ENCODE data around the gene DDR2. TPM values are rescaled to one million over a fixed set of nuclear protein-coding genes. Genes with fewer than 3 reads are reported as not detected.
A peak's percentile ranks its signal among the peaks of the same experiment; 100 is the strongest.

The DDR2 gene
- total RNA-seq, 1 donor from 2014 or later: 48.3 TPM

- DNase-seq (ENCODE audit: low spot score): no peak
These were observed 2.6 kb upstream of the DDR2 start for GRCh38 chr1:162629651-162630050.

DNA sequence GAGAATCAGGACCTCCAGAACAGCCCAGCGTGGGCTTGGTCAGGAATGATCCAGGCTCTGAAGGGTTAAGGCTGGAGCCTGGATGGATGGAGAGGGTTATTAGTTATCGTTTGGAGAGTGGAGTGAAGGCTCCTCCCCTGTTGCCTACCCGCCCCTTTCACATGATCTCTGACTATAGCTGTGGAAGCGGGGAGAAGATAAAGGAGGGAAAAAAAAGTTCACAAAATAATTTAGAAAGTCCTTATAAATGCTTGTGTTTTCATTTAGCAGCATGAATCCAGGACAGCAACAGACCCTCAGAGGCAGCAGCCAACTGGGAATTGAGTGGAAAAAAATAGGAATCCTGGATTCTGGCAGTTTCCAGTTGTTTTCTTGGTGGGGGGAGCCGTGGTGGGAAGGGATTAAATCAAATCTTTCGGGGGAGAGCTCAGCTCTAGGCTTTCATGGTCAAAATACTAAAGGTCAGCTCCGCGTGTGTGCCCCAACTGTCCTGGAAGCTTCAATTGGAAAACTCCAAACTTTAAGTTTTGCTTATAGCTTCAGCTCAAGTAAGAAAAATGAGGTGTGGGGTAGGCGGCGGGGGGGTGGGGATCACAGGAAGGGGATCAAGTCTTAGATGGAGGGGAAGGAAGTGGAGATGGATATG, 595 bp upstream of the DDR2 start:
- no peak for DNase-seq (ENCODE audit: low spot score)

DNA sequence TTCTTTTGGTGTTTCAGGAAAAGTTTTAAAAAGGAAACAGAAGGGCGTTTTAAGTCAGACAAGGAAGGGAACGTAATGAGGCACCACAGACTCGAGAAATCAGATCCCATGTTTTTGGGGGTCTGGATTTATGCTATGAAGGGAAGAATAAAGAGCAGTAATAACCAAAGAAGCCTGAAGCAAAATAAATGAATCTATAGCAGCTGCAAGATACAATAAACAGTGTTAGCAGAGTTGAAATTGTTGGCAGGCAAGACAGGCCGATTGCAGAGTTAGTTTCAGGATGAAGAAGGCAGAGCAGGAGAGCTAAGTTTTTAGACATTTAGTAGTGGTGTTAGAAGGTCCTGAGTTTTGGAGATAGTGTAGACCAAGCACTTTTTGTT, 425 bp downstream of the DDR2 start:
- DNase-seq (ENCODE audit: low spot score): no peak

DNA sequence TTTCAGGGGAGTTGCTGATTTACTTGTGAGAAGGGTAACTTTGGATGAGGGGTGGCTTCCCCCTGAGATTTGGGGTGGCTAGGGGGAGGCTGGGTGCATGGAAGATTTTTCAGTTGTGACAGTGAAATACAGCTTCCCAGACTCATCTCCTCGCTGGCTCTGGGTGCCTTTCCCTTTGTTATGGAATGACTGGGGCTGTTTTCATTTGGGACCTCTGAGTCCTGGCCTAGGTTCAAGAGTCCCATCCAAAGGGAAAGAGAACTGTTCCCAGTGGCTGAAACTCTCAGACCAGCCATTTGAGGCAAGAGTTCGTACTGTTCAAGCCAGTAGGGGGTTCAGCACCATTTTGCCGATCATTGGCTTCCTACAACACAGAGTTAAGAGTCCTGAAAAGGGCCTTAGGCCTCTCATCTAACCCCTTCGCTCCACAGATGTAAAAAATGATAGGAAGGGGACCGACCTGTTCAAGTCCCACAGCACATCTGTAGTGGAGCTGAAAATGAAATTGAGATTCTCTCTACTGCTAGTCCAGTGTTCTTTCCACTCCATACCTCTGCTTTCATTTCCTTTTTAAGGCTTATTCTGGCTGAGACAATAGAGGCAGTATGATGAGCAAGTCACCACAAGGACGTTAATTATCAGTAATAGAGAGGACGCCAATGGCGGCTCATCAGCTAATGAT, 958 bp downstream of the DDR2 start:
- DNase-seq (ENCODE audit: low spot score): no peak

GRCh38 chr1:162635418-162635817, 3.2 kb downstream of the DDR2 start:
- no peak for DNase-seq (ENCODE audit: low spot score)

DNA sequence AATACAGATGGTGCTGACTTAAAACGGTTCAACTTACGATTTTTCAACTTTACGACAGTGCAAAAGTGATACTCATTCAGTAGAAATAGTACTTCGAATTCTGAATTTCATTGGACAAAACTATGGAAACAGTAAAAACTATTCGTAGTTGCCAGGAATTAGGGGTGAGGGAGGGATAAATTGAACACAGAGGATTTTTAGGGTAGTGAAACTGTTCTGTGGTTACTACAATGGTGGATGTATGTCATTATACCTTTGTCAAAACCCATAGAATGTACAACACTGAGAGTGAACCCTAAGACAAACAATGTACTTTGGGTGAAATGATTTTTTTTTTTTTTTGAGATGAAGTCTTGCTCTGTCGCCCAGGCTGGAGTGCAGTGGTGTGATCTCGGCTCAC, 7.5 kb downstream of the DDR2 start:
- no peak for DNase-seq (ENCODE audit: low spot score)

DNA sequence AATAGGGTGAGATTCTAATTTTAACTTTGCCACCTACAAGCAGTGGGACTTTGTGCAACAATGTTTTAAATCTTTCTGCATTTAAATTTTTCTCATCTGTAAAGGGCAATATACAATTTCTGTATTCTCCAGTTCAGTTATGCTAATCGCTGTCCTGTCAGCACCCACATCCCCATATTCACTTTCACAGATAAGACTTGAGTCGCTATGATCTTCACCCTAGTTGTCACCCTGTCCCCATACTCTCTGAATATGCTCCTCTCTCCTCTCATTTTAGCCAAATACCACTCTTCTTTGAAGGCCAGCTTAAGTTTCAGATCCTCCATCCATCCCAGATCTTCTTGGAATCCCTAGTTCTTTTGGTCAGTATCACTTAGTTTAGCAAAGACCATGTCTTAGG, 8.8 kb downstream of the DDR2 start:
- DNase-seq (ENCODE audit: low spot score): no peak

DNA sequence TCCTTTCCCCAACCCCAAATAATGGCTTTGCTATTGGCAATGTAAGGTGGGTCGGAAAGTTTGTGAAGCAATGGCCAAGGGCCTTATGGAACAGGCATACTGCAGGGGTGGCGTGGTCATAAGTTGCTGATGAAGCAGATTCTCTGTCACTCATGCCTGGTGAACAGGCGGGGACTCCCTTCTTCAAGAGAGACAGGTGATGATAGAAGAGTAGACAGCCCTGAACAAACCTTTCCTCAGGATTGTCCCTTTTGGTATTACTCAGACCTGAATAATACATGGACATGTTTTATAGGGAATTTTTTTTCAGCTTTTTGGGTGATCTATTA, 12.7 kb downstream of the DDR2 start:
- no peak for DNase-seq (ENCODE audit: low spot score)

GRCh38 chr1:162645666-162646065, 13.4 kb downstream of the DDR2 start:
- no peak for DNase-seq (ENCODE audit: low spot score)

- DNase-seq (ENCODE audit: low spot score): no peak
These were observed 17.3 kb downstream of the DDR2 start for GRCh38 chr1:162649583-162649982.

DNA sequence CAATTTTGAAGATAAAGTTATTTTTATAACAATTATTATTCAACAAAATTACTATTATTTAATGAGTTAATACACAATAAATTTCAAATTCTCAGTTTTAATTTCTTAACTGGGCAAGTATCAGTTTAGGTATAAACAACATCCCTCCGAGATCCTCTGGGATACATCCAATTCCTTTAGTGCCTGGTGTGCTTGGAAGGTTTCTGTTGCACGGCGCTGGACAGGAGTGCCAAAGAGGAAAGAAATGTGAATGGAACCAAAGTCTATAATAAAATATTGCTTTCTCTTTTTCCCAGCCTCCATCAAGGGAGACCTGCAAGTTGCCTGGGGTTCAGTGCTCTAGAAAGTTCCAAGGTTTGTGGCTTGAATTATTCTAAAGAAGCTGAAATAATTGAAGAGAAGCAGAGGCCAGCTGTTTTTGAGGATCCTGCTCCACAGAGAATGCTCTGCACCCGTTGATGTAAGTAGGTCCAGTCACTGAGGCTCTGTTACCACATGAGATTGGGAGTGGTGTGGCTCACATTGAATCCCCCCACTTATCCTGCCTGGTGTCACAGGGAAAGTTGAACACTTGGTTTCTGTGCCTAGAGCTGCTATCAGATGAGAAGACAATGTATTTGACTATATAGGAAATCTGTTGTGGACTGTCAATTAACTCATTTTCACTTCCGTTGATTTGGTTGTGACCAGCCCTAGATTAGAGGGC, 22.8 kb downstream of the DDR2 start:
- no peak for DNase-seq (ENCODE audit: low spot score)

GRCh38 chr1:162656266-162656665, 24.0 kb downstream of the DDR2 start:
- no peak for DNase-seq (ENCODE audit: low spot score)

GRCh38 chr1:162660574-162660973, 28.3 kb downstream of the DDR2 start:
- DNase-seq (ENCODE audit: low spot score): no peak

DNA sequence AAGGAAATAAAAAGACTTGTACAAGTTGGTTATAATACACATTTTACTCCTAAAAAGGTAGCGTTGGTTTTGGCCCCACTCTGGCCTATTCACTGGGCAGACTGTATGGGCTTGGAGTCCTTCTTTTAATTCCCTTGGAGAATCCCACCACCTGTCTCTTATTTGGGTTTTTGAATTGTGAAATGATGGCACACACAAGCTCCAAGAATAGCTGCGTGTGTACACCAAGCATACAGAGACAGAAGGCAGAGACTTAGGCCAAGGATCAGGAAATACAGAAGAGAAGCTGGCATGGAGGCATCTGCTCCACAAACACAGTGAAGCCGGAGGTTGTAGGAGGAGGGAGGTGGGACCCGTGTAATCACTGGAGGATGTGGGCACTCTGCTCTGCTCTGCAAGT, 29.1 kb downstream of the DDR2 start:
- DNase-seq (ENCODE audit: low spot score): no peak

- DNase-seq (ENCODE audit: low spot score): no peak
These were observed 29.7 kb downstream of the DDR2 start for GRCh38 chr1:162662013-162662412.

DNA sequence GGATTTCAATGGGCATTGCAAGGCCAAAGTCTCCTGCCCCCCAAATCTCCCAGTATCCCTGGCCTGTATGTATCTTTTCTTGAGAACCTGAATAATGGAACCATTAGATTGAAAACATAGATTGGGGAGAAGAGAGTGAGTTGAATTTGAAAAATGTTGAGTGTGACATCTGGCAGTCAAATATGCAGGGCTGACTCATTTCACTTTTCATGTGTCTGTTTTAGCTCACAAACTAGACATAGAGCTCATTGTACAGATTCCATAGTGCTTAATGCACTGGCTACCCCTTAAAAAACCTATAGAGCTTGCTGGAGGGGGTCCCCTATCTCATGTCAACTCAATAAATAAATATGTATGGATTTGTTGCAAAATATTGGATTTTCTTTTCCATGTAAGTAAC, 30.8 kb downstream of the DDR2 start:
- DNase-seq (ENCODE audit: low spot score): no peak

DNA sequence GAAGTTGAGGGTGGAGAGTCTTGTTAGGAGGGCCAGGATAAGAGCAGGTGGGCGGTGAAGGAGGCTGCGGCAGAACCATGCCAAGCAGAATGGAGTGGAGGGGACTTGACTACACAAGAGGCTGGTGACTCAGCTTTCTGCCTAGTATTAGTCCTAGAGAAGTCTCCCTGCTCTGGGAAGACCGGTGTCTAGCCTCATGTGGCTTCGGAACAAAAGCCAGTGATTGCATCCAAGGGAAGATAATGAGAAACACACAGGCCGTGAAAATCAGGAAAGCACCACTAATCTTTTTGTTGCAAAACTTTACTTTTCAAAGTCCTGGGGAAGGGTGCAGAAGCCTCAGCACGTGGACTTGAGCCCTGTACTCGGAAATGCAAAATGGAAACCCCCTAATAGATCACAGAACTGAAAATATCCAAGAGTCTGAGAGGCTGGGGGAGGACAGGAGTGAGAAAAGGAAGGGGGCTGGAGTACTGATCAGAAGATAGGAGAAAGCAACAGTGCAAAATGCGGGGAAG, 31.4 kb downstream of the DDR2 start:
- peak; percentile 17 for DNase-seq (ENCODE audit: low spot score)

GRCh38 chr1:162666006-162666645, 33.9 kb downstream of the DDR2 start:
- no peak for DNase-seq (ENCODE audit: low spot score)

DNA sequence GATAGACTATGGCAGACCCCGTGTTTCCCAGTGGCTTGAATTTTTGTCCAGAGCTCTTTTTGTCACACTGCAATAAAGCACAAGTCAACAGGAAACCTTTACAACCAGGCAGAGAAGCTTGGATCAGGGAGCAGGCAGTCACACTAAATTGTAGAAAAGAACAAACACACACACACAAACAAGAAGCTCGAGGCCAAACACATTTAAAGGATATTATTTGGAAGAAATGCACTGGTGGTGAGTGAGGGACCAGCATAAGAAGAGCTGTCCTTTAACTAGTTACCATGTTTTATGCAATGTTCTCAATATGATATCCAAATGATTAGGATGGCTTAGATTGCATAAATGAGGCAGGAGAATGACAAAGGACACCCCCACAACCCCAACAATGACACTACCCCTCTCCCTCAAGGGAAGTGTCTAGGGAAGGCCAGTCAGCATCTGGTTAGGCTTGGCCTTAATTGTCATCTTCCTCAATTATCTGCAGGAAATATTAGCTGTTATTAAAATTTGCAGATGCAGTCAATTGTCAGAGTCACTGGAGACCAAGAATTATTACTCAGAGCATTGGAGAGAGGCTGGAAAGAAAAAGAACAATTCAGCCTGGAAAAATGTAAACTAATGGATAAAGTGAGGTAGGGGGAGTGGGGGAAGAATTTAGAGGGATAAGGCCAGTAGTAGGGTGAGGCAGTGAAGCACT, 35.3 kb downstream of the DDR2 start:
- DNase-seq (ENCODE audit: low spot score): no peak

GRCh38 chr1:162670928-162671663, 38.8 kb downstream of the DDR2 start:
- no peak for DNase-seq (ENCODE audit: low spot score)

GRCh38 chr1:162671664-162672410, 39.6 kb downstream of the DDR2 start:
- DNase-seq (ENCODE audit: low spot score): no peak
